ENCODE results near the gene PSEN1. TPM values are rescaled to one million over a fixed set of nuclear protein-coding genes. Genes with fewer than 3 reads are reported as not detected.
A peak's percentile ranks its signal among the peaks of the same experiment; 100 is the strongest.

Gene PSEN1
- total and polyA plus RNA-seq, 12 donors: 13.2 to 33.7 (median 24.1) TPM

- intact Hi-C loops (cut with DNase I): no loop called here
- ATAC-seq (peak; percentile 50 to 81 (median 62)), DNase-seq (peak; percentile 42 to 47)
- 44 to 45% methylated on average over 25 of the region's 25 CpGs for WGBS, 2 donors
- peaks cover 0 to 9% (median 0%) of the 10 kb centered on the region in 7 donors for H3K27me3 ChIP-seq
- no peak for TF ChIP-seq CTCF (IDR thresholded peaks at IDR 0.05)
- peak overlapping the region in 7 of 10 donors; percentile 18 to 72 (median 33) for H3K27ac ChIP-seq
- H3K9me3 ChIP-seq: no peaks in the 10 kb centered on the region
- H3K4me3 ChIP-seq: no peak overlapping the region
- H3K36me3 ChIP-seq: peaks cover 0 to 23% (median 0%) of the 10 kb centered on the region in 9 donors
- H3K4me1 ChIP-seq: peaks cover 7 to 37% (median 15%) of the 10 kb centered on the region in 9 donors
These were observed 91.8 kb downstream of the PSEN1 start for GRCh38 chr14:73227812-73228781.

GRCh38 chr14:73230051-73230450, 93.7 kb downstream of the PSEN1 start:
- no peak overlapping the region for H3K4me3 ChIP-seq
- ATAC-seq (no peak), DNase-seq (no peak)
- H3K27ac ChIP-seq: no peak overlapping the region
- 96 to 97% methylated on average over 6 of the region's 6 CpGs for WGBS, 2 donors
- peaks cover 0 to 18% (median 0%) of the 10 kb centered on the region in 9 donors for H3K36me3 ChIP-seq
- peaks cover 0 to 28% (median 11%) of the 10 kb centered on the region in 7 donors for H3K27me3 ChIP-seq
- peaks cover 5 to 40% (median 15%) of the 10 kb centered on the region in 9 donors for H3K4me1 ChIP-seq
- no peak for TF ChIP-seq CTCF (IDR thresholded peaks at IDR 0.05)
- intact Hi-C loops (cut with DNase I): no loop called here
- no peaks in the 10 kb centered on the region for H3K9me3 ChIP-seq

GRCh38 chr14:73231981-73232851, 95.9 kb downstream of the PSEN1 start:
- Histone ChIP-seq H3K4me3 (no peak overlapping the region), H3K9me3 (no peaks in the 10 kb centered on the region), H3K27me3 (peaks cover under 1 to 50% (median 29%) of the 10 kb centered on the region in 7 donors), H3K27ac (peak overlapping the region in 1 of 10 donors; percentile 69), H3K4me1 (peaks cover 6 to 59% (median 19%) of the 10 kb centered on the region in 9 donors), H3K36me3 (peaks cover 0 to 7% (median 0%) of the 10 kb centered on the region in 9 donors)
- intact Hi-C loops (cut with DNase I): no loop called here
- 44 to 54% methylated on average over 19 of the region's 19 CpGs for WGBS, 2 donors
- ATAC-seq: peak in 1 of 8 donors; percentile 48
- peak in 1 of 9 donors; percentile 24 for TF ChIP-seq CTCF (IDR thresholded peaks at IDR 0.05)
- no peak for DNase-seq

- Histone ChIP-seq H3K9me3 (no peaks in the 10 kb centered on the region), H3K4me3 (no peak overlapping the region), H3K4me1 (peaks cover 6 to 60% (median 23%) of the 10 kb centered on the region in 9 donors), H3K27me3 (peaks cover 8 to 58% (median 37%) of the 10 kb centered on the region in 7 donors), H3K27ac (no peak overlapping the region), H3K36me3 (peaks cover 0 to 7% (median 0%) of the 10 kb centered on the region in 9 donors)
- 84 to 87% methylated on average over 8 of the region's 8 CpGs for WGBS, 2 donors
- no peak for TF ChIP-seq CTCF (IDR thresholded peaks at IDR 0.05)
- DNase-seq: no peak
- intact Hi-C loops (cut with DNase I): no loop called here
- ATAC-seq: no peak
These were observed 96.7 kb downstream of the PSEN1 start for GRCh38 chr14:73232984-73233383.
